Forelimb muscle (tissue), 1 donor: ENCODE results near the gene PLXND1. TPM values are rescaled to one million over a fixed set of nuclear protein-coding genes. Genes with fewer than 3 reads are reported as not detected.
"Not testable (repeated sequence)": the region's sequence is repeated elsewhere in the genome, so short reads cannot be mapped to it uniquely, and the experiment has no call there.

Experiments
- DNase-seq: peaks from one replicate; pipeline ENCODE4 v3.0.0-alpha.2; 2013; ENCODE audit warnings: low read depth
- polyA plus RNA-seq: library from polyadenylated mRNA; unstranded; fragments of 120-200 nt; gene quantifications from one replicate; pipeline ENCODE4 v1.2.1, GENCODE V29; 2013; ENCODE audit not compliant: insufficient read length

Gene PLXND1, protein sequence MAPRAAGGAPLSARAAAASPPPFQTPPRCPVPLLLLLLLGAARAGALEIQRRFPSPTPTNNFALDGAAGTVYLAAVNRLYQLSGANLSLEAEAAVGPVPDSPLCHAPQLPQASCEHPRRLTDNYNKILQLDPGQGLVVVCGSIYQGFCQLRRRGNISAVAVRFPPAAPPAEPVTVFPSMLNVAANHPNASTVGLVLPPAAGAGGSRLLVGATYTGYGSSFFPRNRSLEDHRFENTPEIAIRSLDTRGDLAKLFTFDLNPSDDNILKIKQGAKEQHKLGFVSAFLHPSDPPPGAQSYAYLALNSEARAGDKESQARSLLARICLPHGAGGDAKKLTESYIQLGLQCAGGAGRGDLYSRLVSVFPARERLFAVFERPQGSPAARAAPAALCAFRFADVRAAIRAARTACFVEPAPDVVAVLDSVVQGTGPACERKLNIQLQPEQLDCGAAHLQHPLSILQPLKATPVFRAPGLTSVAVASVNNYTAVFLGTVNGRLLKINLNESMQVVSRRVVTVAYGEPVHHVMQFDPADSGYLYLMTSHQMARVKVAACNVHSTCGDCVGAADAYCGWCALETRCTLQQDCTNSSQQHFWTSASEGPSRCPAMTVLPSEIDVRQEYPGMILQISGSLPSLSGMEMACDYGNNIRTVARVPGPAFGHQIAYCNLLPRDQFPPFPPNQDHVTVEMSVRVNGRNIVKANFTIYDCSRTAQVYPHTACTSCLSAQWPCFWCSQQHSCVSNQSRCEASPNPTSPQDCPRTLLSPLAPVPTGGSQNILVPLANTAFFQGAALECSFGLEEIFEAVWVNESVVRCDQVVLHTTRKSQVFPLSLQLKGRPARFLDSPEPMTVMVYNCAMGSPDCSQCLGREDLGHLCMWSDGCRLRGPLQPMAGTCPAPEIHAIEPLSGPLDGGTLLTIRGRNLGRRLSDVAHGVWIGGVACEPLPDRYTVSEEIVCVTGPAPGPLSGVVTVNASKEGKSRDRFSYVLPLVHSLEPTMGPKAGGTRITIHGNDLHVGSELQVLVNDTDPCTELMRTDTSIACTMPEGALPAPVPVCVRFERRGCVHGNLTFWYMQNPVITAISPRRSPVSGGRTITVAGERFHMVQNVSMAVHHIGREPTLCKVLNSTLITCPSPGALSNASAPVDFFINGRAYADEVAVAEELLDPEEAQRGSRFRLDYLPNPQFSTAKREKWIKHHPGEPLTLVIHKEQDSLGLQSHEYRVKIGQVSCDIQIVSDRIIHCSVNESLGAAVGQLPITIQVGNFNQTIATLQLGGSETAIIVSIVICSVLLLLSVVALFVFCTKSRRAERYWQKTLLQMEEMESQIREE (N-terminal part only)
- 110 TPM for polyA plus RNA-seq

DNA sequence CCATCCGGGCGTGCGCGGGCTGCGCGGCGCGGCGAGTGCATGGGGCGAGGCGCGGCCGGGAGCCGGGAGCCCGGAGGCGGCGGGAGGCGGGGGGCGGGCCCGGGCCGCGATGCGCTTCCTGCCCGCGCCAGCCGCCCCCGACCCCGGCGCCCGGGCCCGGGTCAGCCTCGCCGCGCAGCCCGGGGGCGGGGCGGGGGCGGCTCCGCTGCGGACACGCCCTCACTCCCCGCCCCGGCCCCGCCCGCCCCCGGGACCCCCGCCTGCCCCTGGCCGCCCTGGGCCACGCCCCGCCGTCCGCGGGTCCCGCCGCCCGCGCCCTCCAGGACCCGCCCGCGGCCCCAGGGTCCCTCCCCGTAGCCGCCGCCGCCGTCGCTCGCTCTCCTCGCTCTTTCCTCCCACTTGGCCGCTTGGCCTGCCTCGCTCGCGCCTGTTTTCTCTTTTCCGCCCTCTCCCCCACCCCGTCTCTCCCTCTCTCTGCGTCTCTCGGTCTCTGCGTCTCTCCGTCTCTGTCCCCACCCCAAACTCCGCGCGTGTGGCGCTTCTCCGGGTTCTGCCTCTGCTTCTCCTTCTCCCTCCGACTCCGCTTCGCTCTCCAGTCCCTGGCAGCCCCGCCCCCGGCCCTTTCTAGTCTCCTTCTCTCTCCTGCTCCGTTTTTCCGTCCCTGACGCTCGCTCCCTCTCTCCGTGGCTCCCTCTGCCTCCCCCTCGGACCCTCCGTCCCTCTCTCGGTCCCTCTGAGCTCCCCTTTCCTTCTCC is at the start of gene PLXND1:
TSS of gene PLXND1 (minus strand) at position 41 of the 755 bp plus-strand sequence. CDS start at position 4, 37 bp downstream.
- no peak for DNase-seq

DNA sequence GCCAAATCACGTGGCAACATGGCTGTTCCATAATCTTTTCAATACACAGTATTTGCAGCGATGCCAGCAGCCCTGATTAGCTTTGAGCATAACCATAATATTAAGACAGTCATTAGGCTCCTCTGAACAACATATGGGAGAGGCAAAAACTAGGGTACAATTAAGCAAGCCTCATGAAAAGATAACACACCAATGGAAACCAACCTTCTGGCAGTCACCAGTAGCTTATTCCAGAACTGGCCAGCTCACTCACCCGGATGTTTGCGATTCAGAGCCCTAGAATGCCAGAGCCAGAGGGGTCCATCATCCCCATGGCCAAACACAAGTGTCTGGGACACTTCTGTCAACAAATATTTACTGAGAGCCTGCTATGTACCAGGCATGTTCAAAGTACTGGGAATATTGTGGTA is 48.8 kb upstream of the PLXND1 start:
- no peak for DNase-seq

DNA sequence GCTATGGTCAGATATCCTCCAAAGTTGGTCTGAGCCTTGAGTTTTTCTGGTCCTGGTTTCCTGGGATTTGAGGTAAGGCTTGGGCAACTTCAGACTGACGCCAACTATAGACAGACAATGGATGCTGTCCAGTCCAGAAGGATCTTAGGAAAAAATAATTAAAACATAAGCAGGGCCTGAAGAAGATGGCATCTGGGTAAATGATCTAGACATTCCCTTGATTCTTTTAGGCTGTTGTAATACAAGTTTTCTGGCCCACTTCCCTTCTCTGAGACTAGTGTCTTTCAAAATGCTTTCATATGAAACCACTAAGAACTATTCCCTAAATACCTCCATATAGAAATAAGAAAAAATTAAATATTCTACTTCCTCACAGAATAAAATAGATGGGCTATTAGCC is 47.7 kb upstream of the PLXND1 start:
- no peak for DNase-seq

DNA sequence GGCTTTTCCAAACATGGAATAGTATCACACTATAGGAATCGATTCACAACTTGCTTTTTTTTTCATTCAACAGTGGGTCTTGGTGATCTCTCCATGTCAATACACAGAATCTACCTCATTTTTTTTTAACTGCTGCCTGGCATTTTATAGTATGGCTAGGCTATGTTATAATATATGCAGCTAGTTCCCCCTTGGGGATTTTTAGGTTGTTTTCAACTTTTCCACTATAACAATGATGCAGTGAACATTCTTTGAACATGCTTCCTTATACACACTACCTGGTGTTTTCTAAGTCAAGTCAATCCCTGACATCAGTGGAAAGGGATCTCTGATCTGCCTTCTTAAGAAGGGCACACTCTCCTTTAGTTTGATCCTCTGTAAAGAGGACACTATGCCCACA is 46.5 kb upstream of the PLXND1 start:
- DNase-seq = no peak

DNA sequence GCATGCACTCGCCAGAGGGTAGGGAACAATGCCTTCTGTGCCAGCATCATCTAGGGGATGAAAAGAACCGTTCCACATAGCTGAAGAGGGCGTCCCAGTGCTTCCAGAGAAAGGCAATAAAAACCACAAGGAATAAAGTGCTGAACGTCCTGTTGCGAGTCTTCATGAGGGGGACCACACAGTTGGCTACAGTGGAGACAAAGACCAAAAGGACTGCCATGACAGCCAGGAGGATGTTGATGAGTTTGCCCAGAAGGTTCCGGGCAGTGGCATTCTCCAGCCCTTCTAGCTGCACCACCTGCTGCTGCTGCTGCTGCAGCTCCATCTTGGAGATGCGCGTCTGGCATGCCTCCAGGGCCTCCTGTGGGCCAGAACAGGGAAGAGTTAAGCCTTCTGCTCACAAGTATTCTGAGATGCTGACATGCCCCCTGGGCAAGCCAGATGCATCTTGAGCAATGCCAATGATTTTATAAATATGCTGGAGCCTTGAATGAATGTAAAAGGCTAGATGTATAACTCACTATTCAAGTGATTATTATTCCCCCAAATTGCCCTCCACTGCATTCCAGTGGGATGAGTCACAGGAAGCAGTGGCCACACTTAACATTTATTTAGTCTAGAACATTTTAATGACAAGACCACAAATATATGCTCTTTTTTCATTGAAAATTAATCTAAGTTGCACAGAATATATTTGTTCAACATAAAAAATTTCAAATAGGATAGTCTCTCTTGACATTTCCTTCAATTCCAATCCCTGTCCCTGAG is 45.1 kb upstream of the PLXND1 start:
- DNase-seq = no peak

DNA sequence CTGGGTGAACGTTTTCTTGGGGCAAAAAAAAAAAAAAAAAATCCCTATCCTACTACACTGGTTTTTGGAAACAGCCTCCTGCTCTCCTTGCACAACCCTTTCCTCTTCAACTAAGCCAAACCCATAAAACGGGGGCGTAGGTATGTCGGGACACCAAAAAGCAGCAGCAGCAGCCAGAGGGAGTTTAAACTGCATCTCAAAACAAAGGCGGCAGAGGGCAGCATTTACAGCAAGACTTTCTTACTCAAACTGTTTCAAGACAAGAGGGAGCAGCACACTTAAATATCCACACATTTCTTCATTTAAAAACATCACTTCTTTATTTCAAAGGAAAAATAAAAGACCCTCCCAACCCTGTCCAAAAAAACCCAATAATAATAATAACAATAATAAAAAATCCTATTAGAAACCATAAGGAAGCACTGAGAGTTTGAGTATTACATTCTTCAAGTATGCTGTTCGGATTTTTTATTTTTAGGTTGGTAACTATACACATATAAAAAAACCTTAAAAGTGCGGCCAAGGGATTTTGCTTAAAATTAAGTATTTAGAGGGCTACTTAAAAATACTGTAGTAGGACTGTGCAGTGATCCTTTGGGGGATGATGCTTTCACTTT is 43.9 kb upstream of the PLXND1 start:
- DNase-seq = no peak

DNA sequence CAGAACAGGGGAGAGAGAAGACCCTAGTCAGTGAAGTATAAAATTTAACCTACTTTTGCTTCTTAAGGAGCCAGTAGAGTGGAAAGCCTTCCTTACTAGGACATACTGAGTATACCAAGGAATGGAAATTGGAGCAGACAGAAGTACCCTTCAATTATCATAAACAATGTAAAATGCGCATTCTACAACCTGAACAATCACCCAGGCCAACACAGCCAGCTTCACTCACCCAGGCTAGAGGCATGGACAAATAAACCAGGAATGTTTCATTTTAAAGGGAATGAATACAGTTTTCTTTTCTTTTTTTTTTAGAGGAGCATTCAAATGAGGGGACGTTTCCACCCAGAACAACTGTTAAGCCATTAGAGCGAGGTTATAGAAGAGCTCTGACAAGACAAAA is 41.9 kb upstream of the PLXND1 start:
- DNase-seq = no peak

DNA sequence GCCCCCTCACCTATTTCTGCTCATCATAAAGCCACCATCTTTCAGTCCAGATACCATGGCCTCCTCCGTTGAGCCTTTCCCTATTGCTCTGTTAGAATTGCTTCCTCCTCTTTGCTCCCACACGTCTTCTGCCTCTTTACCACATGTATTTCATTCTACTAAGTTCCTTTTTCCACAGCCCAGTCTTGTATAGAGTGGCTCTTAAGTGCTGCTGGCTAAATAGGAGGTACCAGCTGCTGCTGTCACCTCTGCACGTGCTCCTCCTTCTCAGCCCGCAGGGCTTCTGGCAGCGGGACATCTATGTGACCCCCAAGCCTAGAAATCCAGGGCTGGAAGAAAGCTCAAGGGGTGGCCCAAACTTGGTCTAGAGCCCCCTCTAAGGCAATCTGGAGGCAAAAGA is 38.8 kb upstream of the PLXND1 start:
- DNase-seq = no peak

DNA sequence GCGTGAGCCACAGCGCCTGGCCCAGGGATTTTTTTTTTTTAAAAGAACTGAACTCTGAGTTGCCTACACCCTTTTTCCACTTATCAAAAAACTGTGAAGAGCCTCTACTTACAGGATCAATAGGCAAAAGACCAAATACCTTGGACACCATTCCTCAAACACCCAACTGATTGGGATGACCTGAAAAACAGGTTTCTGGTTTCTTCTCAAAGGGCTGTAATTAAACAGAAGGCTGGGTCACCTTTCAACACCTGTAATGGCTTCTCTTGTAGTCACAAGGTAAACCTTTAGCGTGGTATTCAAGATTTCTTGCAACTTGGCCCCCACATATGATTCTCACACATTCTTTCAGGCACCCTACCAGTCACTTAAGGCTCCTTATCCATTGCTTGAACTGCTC is 38.4 kb upstream of the PLXND1 start:
- DNase-seq = no peak

DNA sequence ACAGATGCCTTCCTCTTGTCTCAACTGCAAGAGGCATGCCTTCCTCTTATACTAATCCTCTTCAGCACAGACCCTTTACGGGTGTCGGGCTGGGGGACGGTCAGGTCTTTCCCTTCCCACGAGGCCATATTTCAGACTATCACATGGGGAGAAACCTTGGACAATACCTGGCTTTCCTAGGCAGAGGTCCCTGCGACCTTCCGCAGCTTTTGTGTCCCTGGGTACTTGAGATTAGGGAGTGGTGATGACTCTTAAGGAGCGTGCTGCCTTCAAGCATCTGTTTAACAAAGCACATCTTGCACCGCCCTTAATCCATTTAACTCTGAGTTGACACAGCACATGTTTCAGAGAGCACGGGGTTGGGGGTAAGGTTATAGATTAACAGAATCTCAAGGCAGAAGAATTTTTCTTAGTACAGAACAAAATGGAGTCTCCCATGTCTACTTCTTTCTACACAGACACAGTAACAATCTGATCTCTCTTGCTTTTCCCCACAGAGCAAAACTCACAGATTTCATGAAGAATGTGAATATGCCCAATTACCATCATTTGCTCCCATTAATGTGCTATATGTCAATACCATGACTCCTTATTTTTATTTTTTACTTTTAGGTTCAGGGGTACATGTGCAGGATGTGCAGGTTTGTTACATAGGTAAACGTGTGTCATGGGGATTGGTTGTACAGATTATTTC is 35.2 kb upstream of the PLXND1 start:
- DNase-seq = not testable (repeated sequence)

DNA sequence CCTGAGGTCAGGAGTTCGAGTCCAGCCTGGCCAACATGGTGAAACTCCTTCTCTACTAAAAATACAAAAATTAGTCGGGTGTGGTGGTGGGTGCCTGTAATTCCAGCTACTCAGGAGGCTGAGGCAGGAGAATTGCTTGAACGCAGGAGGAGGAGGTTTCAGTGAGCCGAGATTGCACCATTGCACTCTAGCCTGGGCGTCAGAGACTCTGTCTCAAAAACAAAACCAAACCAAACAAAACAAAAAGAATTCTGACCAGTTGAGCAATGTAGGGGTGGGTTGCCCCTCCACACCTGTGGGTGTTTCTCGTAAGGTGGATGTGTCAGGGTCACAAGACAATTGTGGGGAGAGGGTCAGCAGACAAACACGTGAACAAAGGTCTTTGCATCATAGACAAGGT is 34.5 kb upstream of the PLXND1 start:
- DNase-seq = not testable (repeated sequence)

DNA sequence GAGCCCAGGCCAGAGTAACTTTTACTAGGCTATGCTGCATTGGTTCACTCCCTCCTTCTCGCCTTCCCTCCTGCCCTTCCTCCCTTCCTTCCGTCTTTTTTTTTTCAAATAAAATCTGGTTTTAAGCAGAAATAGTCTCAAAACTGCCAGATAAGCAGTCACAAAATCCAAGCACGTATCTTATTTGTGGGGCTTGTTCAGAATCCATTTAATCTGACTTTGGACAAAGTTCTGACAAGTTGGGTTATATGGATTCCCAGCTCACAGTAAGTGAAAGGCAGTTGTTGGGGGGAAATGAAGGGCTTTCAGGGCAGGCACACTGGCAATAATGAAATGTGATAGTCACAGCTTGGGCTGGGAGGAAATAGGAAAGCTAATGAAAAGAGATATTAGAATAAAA is 32.0 kb upstream of the PLXND1 start:
- DNase-seq = no peak

DNA sequence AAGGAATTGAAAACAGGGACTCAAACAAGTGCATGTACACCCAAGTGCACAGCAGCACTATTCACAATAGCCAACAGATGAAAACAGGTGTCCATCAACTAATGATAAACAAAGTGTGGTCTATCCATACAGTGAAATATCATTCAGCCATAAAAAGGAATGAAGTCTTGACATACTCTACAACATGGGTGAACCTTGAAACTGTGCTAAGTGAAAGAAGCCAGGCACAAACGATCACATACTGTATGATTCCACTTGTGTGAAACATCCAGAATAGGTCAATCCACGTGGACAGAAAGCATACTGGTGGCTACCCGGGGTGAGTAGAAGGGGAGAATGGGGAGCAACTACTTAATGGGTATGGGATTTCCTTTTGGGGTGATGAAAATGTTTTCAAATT is 29.6 kb upstream of the PLXND1 start:
- DNase-seq = no peak

DNA sequence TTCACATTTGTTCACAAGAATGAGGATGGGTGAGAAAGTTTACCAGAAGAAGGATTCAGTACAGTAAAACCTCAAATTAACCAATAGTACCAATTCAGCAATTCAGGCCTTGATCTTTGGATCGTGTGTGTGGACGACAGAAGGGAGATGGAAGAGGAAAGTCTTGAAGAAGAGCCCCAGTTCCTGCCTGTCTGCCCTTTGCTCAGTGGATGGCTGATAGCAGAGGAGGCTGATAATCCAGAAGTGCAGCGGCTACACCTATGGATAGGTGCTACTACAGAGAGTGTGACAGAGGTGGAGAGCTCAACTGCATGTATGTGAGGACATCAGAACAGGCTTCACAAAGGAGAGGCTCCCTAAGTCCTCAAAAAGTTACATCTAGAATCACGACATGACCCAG is 29.2 kb upstream of the PLXND1 start:
- DNase-seq = no peak

DNA sequence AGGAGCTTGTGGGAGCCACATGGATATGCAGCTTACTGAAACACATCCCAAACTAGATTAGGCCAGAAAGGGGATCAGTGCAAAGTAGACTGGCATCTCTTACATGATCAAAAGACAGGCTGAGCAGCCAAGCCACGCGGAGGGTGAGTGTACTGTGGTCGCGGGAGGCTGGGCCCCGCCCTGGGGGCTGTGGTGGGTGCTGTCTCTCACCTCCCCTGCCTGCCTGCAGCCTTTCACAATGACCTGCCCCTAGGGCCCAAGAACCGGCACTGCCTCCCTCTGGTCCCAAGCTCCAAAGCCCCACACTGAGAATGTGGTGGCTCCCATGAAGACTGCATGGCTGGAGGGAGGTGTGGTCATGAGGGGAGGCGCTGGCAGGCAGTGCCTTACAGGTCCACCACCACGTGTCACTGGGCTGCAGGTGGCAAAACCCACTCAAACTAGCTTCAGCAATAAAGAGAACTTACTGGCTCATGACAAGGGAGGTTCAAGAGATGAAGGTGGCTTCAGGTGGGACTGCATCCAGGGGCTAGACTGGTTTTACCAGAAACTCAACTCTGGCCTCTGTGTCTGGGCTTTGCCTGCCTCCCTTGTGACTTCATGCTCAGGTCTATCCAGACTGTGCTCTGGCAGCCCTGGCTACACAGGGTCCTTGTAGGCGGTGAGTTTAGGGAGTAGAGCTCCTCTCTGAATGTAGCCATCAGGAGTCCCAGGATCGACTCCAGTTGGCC is 27.4 kb upstream of the PLXND1 start:
- no peak for DNase-seq

DNA sequence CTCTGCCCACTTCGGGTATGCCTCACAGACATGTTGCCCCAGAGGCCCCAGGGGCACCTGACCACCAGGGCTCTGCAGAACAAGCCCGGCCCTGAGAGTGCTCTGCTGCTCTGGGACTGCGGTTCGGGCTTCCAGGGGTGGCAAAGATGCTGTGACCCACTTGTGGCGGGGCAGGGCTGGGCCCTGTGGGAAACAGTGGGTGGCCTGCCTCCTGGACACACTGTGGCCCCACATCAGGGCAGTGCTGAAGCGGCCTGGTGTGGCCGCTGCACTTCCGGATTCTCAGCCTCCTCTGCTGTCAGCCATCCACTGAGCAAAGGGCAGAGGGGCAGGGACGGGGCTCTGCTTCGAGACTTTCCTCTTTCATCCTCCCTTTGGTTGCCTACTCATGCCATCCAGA is 26.5 kb upstream of the PLXND1 start:
- no peak for DNase-seq

DNA sequence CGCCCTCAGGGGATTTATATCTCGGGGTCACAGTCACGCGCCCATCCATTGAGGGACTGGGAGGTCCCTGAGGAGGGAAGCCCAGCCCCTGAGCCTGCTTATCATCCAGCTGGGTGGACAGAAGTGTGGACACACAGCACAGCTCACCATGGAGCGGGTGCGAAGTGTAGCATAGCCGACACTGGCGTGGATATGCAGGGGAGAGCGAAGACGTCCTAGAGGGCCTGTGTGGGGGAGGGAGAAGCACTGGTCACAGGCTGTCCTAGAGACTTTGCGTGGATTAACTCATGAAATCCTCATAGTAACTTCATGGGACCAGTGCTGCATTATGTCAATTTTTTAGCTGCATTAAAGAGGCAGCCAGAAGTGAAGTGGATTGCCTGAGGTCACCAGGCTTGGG is 26.1 kb upstream of the PLXND1 start:
- no peak for DNase-seq

DNA sequence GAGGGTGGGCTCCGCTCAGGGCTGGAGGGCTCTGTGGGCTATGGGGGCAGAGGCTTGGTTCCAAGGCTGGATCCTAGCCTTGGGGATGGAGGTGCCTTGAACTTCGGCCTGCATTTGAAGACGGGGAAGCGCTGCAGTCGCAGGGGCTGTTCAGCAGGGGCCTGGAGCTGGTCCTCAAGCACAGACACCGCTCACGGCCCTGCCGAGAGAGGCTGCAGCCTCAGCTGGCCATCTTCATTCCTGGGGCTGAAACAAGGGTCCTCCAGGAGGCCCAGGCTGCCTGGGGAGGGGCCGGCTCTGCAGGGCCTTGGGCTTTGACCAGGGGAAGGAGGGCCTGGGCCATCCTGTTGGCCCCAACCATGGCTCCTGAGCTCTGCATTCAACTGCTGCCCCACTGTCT is 25.6 kb upstream of the PLXND1 start:
- DNase-seq = no peak

DNA sequence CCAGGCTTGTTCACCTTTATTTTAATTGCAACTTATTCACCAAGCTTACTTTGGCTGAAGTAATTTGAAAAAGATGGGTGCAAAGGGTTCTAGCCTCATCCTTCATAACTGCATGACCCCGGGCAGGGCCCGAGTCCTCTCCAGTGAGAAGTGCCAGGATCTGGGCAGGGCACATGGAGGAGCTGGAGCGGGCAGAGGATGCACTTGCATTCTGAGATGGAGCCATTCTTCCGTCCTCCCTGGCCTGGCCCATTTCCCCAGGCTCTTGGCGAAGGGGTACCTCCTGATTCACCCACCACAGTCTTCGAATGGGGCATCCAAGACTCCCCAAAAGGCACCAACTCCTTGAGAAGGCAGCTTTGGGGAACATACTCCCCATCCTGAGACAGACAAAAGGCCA is 22.5 kb upstream of the PLXND1 start:
- DNase-seq = no peak
